HepG2 (cell line): ENCODE data around the gene NUCB1. TPM values are rescaled to one million over a fixed set of nuclear protein-coding genes. Genes with fewer than 3 reads are reported as not detected.

Source experiments
- GATAD1 ChIP-seq: IDR thresholded peaks from 2 replicates; pipeline ENCODE4 v1.6.1; 2016; ENCODE audit warnings: missing genetic modification reagents, missing compliant biosample characterization
- GPBP1L1 ChIP-seq: sonication (generic); formaldehyde crosslinking; IDR thresholded peaks from 2 replicates; pipeline ENCODE4 v1.5.0; 2020; ENCODE audit warnings: mild to moderate bottlenecking, missing genetic modification reagents
- JARID2 ChIP-seq: sonication (generic); formaldehyde crosslinking; IDR thresholded peaks from 2 replicates; pipeline ENCODE4 v1.8.1; 2023; ENCODE audit warnings: missing genetic modification reagents, inconsistent platforms; ENCODE audit not compliant: insufficient replicate concordance
- SP1 ChIP-seq, 2 experiments: fragments of 450-650 bp in 1 of 2; sonication (generic) in 1 of 2; formaldehyde crosslinking in 1 of 2; IDR thresholded peaks; 2 replicates each; pipeline versions ENCODE4 v1.4.0 to v1.6.1; 2016 to 2020; ENCODE audit warnings: missing genetic modification reagents in 1 of 2
- TGIF2 ChIP-seq: IDR thresholded peaks from 2 replicates; pipeline ENCODE4 v1.6.1; 2016; ENCODE audit warnings: control low read depth, missing compliant biosample characterization
- USF2 ChIP-seq, 2 experiments: sonication (generic) in 1 of 2; formaldehyde crosslinking in 1 of 2; IDR thresholded peaks; 2 replicates each; pipeline versions ENCODE4 v1.5.1 to v1.6.1; 2011 to 2020; ENCODE audit warnings: borderline replicate concordance in 1 of 2, low read depth in 1 of 2, low read length in 1 of 2, mild to moderate bottlenecking in 1 of 2, missing genetic modification reagents in 1 of 2, moderate library complexity in 1 of 2
- ZNF142 ChIP-seq: sonication (generic); formaldehyde crosslinking; IDR thresholded peaks from 2 replicates; pipeline ENCODE4 v1.4.0; 2020; ENCODE audit warnings: missing genetic modification reagents
- ZNF180 ChIP-seq: sonication (generic); formaldehyde crosslinking; IDR thresholded peaks from 2 replicates; pipeline ENCODE4 v1.4.0; 2020; ENCODE audit warnings: low read depth, missing genetic modification reagents, borderline replicate concordance
- ZNF574 ChIP-seq: sonication (generic); formaldehyde crosslinking; IDR thresholded peaks from 2 replicates; pipeline ENCODE4 v1.4.0; 2020; ENCODE audit warnings: missing genetic modification reagents
- ZNF607 ChIP-seq: sonication (generic); formaldehyde crosslinking; IDR thresholded peaks from 2 replicates; pipeline ENCODE4 v1.5.1; 2020; ENCODE audit warnings: missing genetic modification reagents, mild to moderate bottlenecking, borderline replicate concordance
- ZNF749 ChIP-seq: sonication (generic); formaldehyde crosslinking; IDR thresholded peaks from 2 replicates; pipeline ENCODE4 v1.8.0; 2022; ENCODE audit warnings: mild to moderate bottlenecking, missing genetic modification reagents, moderate library complexity, borderline replicate concordance
- ZNF766 ChIP-seq: sonication (generic); formaldehyde crosslinking; IDR thresholded peaks from 2 replicates; pipeline ENCODE4 v1.5.0; 2020; ENCODE audit warnings: missing genetic modification reagents, borderline replicate concordance
- ZNF784 ChIP-seq: sonication (generic); formaldehyde crosslinking; IDR thresholded peaks from 2 replicates; pipeline ENCODE4 v1.5.1; 2020; ENCODE audit warnings: missing genetic modification reagents, mild to moderate bottlenecking, borderline replicate concordance
- polyA plus RNA-seq, 8 experiments: library from polyadenylated mRNA; depleted of rRNA in 3 of 8; stranded (reverse) in 7 of 8; unstranded in 1 of 8; fragments of >200 nt; fragmentation: Illumina TruSeq in 4 of 8; extraction: Trizol in 4 of 8; gene quantifications; 2 replicates each; pipeline versions ENCODE4 v1.2.1 to v1.2.3, GENCODE V29; 2011 to 2016; ENCODE audit warnings: low read depth in 4 of 8, missing spikeins in 1 of 8, mixed read lengths in 1 of 8; ENCODE audit not compliant: insufficient read depth in 1 of 8
- total RNA-seq, 5 experiments: library from RNA; depleted of rRNA; stranded (reverse); fragments of >200 nt; fragmentation: Illumina TruSeq; extraction: Trizol; gene quantifications; 2 replicates each; pipeline ENCODE4 v1.2.3, GENCODE V29; 2016; ENCODE audit warnings: low read depth in 1 of 5

Gene NUCB1
- total and polyA plus RNA-seq, 2 of the 13 experiments (the other 11 are each of a cell fraction or from before 2014, with no cell fraction given): 82.3 to 106 TPM

GRCh38 chr19:48967346-48968178 lies 67.5 kb downstream of the NUCB1 start (continued):
- TF ChIP-seq USF2 (IDR thresholded peaks at IDR 0.05; ENCODE audit: low read depth, low read length) (peak; percentile 59; the same call in 1 of the 2 replicates), USF2 (CRISPR knock-in tag; IDR thresholded peaks at IDR 0.05; ENCODE audit: borderline replicate concordance) (peak; percentile 73; the same call in 1 of the 2 replicates), SP1 (IDR thresholded peaks at IDR 0.05) (no peak), SP1 (CRISPR knock-in tag; IDR thresholded peaks at IDR 0.05) (no peak), TGIF2 (CRISPR knock-in tag) (no peak; the same call in 1 of the 2 replicates), GATAD1 (no peak; the same call in 1 of the 2 replicates), ZNF180 (CRISPR knock-in tag) (no peak), ZNF607 (no peak), ZNF749 (CRISPR knock-in tag) (peak; percentile 92), ZNF784 (no peak), GPBP1L1 (CRISPR knock-in tag) (no peak), ZNF766 (CRISPR knock-in tag) (no peak), ZNF574 (CRISPR knock-in tag) (peak; percentile 64), ZNF142 (peak; percentile 45; the same call in 1 of the 2 replicates), JARID2 (CRISPR knock-in tag) (no peak)
